ENCODE results near the gene FAM193A.

FAM193A gene, protein sequence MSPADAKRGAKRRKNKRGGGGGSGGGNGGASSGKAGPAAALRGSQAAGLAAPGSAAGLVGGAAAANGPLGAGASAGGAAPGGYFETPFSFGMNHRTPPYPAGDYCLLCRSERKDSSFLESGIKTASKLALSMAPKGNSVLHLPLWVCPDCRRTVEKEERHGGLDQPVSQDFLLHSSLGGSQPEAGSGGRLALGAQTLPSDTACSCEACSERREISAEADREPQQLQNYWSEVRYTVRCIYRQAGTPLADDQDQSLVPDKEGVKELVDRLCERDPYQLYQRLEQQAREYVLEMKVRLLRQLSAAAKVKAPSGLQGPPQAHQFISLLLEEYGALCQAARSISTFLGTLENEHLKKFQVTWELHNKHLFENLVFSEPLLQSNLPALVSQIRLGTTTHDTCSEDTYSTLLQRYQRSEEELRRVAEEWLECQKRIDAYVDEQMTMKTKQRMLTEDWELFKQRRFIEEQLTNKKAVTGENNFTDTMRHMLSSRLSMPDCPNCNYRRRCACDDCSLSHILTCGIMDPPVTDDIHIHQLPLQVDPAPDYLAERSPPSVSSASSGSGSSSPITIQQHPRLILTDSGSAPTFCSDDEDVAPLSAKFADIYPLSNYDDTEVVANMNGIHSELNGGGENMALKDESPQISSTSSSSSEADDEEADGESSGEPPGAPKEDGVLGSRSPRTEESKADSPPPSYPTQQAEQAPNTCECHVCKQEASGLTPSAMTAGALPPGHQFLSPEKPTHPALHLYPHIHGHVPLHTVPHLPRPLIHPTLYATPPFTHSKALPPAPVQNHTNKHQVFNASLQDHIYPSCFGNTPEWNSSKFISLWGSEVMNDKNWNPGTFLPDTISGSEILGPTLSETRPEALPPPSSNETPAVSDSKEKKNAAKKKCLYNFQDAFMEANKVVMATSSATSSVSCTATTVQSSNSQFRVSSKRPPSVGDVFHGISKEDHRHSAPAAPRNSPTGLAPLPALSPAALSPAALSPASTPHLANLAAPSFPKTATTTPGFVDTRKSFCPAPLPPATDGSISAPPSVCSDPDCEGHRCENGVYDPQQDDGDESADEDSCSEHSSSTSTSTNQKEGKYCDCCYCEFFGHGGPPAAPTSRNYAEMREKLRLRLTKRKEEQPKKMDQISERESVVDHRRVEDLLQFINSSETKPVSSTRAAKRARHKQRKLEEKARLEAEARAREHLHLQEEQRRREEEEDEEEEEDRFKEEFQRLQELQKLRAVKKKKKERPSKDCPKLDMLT (N-terminal part only)

DNA sequence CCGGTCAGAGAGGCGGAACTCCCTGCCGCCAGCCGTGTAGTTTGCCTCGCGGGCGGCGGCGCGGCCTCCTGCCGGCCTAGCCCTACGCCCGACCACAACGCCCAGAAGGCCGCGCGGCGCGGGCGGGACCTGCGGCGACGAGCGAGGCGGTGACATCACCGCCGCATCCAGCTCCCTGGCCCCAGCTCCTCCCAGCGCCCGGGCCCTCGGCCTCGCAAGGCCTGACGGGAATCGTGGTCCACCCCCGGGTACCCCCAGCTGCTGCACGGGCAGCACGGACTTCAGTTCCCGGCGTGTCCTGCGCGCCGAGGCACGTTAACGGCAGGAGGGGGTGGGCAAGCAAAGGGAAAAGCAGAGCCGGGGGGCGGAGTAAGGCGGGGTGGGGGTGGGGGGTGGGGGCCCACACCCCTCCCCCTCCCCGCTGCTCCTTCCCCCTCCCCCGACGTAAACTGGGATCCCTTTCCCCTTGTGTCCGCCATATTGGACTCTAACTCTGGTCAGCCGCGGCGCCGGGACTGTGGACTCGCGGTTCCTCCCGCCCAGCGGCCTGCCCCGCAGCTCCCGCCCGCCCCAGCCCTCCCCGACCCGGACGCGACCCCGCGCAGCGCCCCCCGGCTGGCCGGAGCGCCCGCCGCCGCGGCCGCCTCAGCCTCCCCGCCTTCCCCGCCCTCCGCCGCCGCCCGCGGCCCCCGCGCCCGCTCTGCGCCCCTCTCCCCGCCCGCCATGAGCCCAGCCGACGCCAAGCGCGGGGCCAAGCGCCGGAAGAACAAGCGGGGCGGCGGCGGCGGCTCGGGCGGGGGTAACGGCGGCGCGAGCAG lies at the start of gene FAM193A:
FAM193A (plus strand) TSS at position 455 of the 818 bp plus-strand sequence; CDS start at position 724, 269 bp downstream.
- peak; percentile 90 to 98 for DNase-seq (ENCODE audit: low read depth in 2 of 2, low spot score in 1 of 2)

DNA sequence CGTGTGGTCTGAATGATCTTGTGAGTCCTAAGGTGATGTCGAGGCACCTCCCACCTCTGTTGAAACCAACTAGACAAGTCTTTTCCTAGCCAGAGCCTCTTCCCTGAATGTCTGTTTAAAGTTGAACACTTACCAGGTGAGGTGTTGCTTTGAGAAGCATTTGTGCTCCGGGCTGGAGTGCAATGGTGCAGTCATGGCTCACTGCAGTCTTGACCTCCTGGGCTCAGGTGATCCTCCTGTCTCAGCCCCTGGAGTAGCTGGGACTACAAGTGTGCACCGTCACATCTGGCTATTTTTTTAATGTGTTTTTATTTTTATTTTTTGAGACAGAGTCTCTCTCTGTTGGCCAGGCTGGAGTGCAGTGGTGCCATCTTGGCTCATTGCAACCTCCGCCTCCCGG lies 49.5 kb upstream of the FAM193A start:
- DNase-seq (ENCODE audit: low read depth in 2 of 2, low spot score in 1 of 2): no peak

DNA sequence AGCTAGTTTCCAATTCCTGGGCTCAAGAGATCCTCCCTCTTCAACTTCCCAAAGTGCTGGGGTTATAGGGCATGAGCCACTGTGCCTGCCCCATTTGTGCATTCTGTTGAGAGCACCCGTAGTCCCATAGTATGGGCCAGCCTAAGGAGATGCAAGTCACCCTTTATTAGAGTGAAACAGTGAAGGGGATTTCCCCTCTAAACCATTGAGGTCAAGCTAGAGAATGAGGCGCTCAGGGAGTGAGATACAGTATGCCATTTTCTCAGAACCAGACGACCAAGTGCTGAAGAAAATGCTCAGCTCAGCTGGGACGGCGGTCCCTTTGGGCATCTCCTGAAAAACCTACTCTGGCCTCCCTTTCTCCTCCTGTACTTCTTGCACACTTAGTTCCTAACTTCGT lies 48.8 kb upstream of the FAM193A start:
- DNase-seq (ENCODE audit: low read depth in 2 of 2, low spot score in 1 of 2): no peak

DNA sequence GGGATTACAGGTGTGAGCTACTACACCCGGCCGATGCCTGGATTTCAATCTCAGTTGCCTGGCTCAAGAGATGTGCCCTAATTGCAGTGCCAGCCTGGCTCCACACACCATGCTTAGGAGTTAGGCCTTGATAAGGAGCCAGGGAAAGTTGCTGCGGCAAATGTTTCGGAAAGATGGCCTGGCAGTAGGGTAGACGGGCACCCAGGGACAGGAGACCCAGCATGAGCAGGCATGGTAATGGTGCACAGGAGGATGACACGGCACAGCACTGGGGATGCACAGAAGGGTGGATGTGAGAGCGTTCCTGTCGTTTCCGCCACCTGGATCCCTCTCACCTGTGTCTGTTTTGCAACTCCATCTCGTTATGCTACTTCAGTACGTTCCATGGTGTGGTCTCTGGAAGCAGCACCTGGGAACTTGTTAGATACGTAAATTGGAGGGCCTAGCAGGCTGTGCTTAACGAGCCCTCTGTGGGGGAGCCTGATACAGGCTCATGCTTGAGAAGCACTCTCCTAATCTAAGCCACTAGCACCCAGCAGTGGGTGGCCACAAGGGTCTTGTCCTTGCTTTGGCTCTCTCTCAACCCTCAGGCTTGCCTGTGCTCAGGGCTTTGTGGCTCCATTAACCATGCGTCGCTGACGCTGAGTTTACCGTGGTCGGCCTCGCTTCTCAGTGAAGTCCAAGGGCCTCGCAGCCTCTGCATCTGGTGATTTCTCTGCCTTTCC lies 47.2 kb upstream of the FAM193A start:
- DNase-seq (ENCODE audit: low read depth in 2 of 2, low spot score in 1 of 2): no peak

DNA sequence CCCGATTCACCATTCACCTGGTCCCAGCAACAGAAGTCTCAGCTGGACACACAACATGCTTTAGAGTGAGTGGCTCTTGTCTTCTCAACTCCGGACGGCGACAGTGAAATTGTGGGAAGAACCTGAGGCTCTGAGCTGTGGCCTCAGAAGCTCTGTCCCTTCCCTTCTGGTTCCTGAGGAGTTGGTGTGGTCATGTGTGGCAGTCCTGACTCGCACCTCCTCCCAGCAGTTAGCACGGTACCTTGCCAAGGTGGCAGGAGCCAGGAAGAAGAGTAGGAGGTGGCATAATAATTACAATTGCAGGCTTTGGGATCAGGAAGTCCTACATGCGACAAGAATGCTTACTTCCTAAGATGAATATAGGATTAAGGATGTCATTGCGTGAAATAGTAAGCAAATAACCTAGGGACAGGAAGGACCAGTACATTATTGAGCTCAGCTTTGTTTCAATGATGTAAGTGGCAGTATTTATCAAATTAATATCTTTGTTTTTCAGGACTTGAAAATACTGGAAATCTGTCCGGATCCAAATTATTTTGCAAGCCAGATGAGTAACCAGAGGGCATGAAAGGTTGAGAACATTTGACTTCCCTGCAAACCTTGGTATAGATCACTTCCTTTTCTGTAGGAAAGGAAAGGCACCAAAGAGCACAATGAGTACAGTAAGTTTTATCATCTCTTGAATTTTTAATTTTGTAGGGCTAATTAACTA lies 46.5 kb upstream of the FAM193A start:
- DNase-seq (ENCODE audit: low read depth in 2 of 2, low spot score in 1 of 2): no peak

DNA sequence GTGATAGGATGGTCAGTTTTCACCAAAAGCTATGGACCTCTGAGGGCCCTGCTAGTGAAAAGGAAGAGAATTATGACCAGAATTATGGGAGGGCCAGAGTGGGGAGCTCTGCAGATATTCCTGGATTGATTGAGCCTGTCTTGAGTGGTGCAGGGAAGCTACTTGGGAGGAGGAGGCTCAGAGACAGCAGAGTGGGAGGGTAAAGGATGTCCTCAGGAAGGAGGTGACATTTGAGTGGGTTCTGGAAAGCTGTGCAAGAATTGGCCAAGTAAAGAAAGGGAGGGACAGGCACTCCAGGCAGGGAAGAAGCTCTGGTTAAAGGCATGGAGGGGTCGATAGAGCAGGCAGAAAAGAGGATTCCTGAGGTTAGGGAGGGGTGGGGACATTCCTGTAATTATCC lies 43.5 kb upstream of the FAM193A start:
- DNase-seq (ENCODE audit: low read depth in 2 of 2, low spot score in 1 of 2): no peak

DNA sequence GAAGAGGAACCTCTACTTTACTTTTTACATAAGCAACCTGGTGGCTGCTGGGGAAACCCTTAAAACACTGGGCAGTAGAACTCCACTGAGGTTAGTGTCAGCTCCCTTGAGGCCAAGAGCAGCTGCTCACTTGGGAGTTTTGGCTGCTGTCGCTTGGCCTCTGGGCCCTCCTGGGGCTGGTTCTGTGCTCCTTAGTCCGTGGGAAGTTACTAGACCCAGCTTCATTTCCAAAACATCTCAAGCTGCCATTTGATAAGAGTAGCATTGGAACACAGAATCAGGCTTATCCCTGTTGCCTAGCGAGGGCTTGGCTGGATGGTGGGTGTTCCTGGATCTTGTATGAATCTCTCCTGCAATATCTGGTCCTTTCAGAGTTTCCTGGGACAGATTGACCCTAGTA lies 41.5 kb upstream of the FAM193A start:
- no peak for DNase-seq (ENCODE audit: low read depth in 2 of 2, low spot score in 1 of 2)

DNA sequence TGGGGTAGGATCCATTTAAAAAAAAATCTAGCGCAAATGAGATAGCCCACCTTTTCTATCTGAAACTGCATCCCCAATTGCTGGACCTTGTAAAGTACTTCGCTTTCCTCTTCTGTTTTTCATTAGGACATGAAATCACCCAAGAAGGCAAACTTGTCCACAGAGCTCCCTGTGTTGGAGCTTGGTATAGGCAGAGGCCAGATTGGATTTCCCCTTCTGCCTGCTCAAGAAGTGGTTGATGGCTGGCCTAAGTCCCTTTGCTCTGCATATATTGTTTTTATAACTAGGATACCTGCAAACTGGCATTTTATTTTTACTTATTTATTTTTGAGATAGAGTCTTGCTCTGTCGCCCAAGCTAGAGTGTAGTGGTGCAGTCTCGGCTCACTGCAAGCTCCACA lies 39.1 kb upstream of the FAM193A start:
- no peak for DNase-seq (ENCODE audit: low read depth in 2 of 2, low spot score in 1 of 2)

DNA sequence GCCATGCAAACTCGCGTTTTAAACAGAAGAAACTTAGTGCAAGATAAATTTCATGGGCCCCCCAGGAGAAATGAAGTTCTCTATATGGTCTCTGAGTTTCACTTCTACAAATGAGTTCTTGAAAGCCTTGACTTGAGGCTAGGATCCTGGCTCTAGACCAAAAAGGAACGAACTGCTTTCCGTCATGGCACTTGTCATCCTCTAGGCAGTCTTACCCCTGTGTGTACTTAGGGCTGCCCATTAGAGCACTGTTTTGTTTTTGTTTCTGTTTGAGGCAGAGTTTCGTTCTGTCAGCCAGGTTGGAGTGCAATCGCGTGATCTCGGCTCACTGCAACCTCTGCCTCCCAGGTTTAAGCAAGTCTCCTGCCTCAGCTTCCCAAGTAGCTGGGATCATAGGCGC lies 38.5 kb upstream of the FAM193A start:
- DNase-seq (ENCODE audit: low read depth in 2 of 2, low spot score in 1 of 2): no peak

DNA sequence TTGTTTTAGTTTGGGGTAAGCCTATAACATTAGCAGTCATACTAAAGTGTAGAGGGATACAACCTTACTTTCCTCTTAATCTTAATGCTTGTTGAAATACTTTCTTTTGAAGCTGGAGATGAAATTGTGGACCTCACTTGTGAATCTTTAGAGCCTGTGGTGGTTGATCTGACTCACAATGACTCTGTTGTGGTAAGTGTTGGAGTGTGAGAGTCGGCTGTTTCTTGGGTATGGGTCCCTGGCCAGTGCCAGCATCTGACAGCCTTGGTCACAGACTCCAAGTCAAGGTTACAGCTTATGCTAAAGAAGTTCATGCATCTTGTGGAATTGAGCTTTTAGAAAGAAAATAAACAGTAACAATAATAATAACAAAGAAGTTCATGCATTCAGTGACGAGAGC lies 35.9 kb upstream of the FAM193A start:
- no peak for DNase-seq (ENCODE audit: low read depth in 2 of 2, low spot score in 1 of 2)

DNA sequence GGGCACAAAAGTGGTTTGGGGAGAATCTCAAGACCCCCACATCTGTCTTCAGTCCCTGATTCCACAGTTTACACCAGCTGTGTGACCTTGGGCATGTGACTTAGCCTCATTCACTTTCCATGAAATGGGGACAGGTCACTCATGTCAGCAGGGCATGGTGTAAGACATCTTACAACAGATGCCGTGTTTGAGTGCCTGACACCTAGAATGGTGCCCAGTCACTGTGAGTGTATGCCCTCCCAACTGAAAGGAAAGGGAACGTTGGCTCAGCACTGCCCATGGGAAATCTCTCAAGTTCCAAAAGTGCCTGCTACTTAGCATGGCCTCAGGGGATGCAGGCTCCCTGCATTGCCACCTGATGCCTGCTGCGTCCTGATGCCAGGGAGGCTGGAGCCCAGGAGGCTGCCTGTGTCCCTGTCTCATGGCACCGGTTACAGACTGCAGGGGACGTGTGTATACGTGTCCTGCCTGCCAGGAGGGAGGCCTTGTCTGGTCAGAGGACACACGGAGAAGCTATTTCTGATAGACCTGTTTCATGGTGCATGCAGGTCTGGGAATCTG lies 35.3 kb upstream of the FAM193A start:
- no peak for DNase-seq (ENCODE audit: low read depth in 2 of 2, low spot score in 1 of 2)

DNA sequence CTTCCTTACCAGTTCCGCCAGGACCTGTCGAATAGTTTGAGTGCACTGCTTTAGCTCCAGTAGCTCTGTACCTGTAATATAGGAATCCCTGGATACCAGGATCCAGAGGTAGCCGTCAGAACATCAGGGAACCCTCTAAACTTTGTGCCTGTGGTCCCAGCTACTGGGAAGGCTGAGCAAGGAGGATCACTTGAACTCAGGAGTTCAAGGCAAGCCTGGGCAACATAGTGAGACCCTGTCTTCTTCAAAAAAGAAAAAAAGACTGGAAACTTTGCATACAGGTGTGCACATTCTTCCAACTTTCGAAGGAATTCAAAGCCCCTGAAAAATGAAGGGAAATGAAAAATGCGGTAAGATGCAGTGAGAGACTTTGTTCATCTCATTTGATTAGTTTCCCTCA lies 32.6 kb upstream of the FAM193A start:
- DNase-seq (ENCODE audit: low read depth in 2 of 2, low spot score in 1 of 2): no peak

DNA sequence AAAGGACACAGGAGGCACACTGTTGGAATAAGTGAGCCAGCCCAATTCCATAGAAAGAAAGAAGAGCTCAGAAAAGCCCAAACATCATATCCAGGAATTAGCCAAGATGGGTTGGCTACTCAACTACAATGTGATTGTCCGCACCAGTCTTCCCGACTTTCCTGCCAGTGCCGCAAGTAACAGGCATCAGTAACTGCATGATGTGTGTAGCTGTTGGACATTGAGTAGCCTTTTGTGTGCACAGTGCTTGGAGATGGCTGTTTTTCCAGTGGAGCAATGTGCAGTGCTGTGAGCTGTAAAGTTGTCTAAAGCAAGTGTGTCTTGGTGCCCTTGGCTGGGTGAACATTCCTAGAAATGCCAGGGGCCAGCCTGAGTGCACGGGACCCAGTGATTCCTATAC lies 29.2 kb upstream of the FAM193A start:
- no peak for DNase-seq (ENCODE audit: low read depth in 2 of 2, low spot score in 1 of 2)

DNA sequence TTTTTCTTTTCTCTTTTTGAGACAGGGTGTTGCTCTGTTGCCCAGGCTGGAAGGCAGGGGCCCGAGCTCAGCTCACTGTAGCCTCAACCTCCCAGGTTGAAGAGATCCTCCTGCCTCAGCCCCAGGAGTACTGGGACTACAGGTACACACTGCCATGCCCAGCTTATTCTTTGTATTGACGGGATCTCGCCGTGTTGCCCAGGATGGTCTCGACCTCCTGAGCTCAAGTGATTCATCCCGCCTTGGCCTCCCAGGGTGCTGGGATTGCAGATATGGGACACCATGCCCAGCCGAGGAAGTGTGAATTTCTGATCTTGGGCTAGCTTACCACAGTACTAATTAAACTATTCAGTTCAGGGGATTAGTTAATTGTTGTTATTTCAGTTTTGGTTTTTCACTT lies 28.6 kb upstream of the FAM193A start:
- no peak for DNase-seq (ENCODE audit: low read depth in 2 of 2, low spot score in 1 of 2)

DNA sequence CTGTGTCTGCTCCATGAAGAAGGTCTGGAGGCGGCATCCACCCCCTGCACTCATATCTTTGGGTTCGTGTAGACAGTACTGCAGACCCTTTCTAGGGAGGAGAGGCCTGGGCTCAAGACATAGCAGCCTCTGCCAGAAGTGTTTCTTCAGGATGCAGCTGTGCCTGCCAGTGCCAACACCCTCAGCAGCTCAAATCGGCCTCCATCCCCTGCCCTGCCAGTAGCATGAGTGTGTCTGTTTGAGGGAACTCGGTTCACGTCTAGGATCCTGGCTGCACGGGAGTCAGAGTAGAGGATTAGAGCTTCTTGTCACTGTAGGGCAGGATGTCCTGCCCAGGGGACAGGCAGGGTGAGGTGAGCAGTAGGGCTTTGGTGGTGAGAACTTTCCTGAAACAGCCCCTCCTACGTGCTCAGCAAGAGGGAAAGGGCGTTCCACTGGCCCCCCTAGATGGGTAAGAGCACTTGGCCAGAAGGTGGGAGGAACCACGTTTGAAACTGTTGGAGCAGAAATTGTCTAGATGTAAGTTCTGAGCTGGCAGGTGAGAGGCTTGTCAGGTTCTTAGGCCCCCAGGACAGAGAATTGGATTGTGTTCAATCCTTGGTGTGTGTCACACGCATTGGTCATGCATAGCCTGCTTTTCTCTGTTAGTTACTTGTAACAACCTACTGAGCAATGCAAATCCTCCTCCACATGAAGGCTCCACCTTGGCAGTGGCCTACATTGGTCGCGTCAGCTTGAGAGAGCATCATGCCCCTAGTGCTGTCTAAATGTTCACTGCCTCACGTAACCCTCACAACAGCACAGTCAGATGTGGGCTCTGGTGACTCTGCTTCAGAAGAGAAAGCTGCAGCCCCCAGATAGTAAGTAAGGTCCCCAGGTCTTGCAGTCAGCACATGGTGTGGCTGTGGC lies 25.8 kb upstream of the FAM193A start:
- no peak for DNase-seq (ENCODE audit: low read depth in 2 of 2, low spot score in 1 of 2)

DNA sequence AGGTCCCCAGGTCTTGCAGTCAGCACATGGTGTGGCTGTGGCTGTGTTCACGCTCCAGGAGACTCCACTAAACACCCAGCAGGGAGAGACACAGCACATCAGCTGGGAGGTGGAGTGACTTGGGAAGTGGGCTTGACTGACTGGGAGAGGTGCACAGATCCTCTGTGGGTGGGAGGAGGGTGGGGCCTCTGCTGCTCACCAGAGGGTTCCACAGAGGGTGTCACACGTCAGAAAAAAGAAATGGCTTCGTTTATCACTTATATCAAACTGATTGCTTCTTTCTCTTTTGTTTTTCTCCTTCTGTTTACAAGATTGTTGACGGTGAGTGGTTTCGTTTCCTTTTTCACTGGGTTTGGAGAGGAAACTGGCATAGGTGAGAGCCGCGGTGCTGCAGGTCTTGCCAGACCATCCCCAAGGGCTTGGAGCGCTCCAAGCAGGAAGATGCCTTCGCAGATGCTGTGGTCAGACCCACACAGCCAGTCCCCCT lies 24.8 kb upstream of the FAM193A start:
- DNase-seq (ENCODE audit: low read depth in 2 of 2, low spot score in 1 of 2): no peak

DNA sequence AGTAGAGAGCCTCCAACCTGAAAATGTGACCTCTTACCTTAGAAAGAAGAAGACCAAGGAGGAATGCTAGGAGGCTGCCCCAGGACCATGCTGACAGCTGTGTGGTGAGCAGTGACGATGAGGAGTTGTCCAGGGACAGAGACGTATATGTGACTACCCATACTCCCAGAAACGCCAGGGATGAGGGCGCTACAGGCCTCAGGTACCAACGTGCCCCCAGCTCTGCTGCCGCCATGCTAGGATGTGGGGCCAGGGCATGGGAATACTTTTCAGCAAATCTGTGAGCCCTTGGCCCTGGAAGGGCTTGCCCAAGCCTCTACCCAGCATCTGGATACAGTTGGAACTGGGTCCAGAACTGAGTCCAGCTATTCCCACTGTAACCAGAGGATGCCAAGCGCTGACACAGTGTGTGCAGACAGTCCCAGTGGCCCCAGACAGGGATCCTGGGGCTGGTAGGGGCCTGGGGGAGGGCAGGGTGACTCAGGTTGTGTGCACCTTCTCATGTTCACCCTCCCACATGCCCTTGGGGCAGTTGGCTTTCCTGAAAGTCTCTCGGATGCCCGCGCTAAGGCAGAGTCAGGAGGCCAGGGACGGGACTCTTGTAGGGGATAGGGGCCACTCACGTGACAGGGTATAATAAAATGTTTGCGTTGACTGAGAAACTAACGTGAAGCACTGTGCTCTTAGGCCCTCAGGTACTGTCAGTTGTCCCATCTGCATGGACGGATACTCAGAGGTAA lies 23.9 kb upstream of the FAM193A start:
- DNase-seq (ENCODE audit: low read depth in 2 of 2, low spot score in 1 of 2): no peak

All from stimulated activated CD8-positive, alpha-beta memory T cell treated with anti-CD3 and anti-CD28 coated beads, Interleukin-4, amount 100 ng/mL, for 1 hour (primary cell).